ENCODE data around the gene IGF2.

Gene IGF2, protein sequence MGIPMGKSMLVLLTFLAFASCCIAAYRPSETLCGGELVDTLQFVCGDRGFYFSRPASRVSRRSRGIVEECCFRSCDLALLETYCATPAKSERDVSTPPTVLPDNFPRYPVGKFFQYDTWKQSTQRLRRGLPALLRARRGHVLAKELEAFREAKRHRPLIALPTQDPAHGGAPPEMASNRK

DNA sequence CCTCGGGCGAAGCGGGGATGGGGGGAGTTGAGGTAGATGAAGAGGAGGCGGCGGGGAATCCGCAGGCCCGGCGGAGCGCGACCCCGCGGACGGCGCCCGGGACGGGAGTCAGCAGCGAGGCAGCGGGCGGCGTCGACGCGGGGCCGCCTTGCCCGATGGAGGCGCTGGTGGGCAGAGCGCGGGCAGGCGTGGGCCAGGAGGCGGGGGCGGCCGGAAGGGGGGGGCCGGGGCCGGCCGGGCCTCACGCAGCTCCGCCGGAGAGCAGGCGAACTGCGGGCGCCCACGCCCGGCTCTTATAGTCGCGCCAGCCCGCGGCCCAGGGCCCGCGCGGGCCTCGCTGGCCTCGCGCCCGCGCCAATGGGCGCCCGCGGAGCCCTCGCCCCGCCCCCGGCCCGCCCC, at the start of gene IGF2:
Gene IGF2, minus strand, starts transcription at position 267 of the 399 bp plus-strand sequence. CDS start 3,866 bp downstream, outside the sequence.
- Histone ChIP-seq H3K27ac (no peak within 1 kb of the TSS), H3K36me3 (replicated peaks) (no peaks in the 10 kb centered on the region), H3K4me3 (ENCODE audit: low read depth, low read length) (peak within 1 kb of the TSS; percentile 22), H3K27me3 (replicated peaks) (peaks cover 40% of the 10 kb centered on the region)
- TF ChIP-seq, protein P1, sequence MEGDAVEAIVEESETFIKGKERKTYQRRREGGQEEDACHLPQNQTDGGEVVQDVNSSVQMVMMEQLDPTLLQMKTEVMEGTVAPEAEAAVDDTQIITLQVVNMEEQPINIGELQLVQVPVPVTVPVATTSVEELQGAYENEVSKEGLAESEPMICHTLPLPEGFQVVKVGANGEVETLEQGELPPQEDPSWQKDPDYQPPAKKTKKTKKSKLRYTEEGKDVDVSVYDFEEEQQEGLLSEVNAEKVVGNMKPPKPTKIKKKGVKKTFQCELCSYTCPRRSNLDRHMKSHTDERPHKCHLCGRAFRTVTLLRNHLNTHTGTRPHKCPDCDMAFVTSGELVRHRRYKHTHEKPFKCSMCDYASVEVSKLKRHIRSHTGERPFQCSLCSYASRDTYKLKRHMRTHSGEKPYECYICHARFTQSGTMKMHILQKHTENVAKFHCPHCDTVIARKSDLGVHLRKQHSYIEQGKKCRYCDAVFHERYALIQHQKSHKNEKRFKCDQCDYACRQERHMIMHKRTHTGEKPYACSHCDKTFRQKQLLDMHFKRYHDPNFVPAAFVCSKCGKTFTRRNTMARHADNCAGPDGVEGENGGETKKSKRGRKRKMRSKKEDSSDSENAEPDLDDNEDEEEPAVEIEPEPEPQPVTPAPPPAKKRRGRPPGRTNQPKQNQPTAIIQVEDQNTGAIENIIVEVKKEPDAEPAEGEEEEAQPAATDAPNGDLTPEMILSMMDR (IDR thresholded peaks at IDR 0.05; ENCODE audit: low read depth, low read length, missing control alignments): no peak
- no peak for DNase-seq
- in situ Hi-C loops (cut with HindIII; ENCODE audit: low pct_ligation_motif_present, low sequenced_read_pairs): no loop called here

DNA sequence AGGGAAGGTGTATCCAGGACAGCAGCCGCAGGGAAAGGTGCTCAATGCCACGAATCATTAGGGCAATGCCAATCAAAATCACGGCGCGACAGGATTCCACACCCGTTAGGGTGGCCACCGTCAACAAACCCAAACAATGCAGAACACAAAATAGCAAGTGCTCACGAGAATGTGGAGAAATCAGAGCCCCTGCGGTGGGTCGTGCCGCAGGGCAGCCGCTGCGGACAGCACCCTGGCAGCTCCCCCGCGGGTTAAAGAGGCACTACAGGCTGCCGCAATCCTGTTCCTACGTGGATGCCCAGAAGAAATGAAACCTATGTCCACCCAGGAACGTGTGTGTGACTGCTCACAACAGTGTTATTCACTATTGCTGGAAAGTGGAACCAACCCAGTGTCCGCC, 49.6 kb upstream of the IGF2 start:
- TF ChIP-seq, protein P1 (IDR thresholded peaks at IDR 0.05; ENCODE audit: low read depth, low read length, missing control alignments): no peak
- no peak overlapping the region for H3K27ac ChIP-seq
- no peaks in the 10 kb centered on the region for H3K36me3 ChIP-seq (replicated peaks)
- H3K27me3 ChIP-seq (replicated peaks): peaks cover 14% of the 10 kb centered on the region
- DNase-seq: no peak
- in situ Hi-C loops (cut with HindIII; ENCODE audit: low pct_ligation_motif_present, low sequenced_read_pairs): no loop called here
- no peak overlapping the region for H3K4me3 ChIP-seq (ENCODE audit: low read depth, low read length)

DNA sequence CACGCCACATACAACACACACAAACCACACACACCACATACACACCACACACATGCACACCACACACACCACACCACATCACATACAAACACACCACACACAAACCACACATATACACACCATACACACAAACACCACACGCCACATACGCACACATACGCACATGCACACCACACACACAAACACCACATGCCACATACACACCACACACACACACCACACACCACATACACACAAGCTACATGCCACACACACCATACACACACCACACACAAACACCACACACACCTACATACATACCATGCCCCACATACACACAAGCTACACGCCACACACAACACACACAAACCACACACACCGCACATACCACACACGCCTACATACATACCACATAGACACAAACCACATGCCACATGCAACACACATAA, 48.1 kb upstream of the IGF2 start:
- Histone ChIP-seq H3K4me3 (ENCODE audit: low read depth, low read length) (no peak overlapping the region), H3K27ac (no peak overlapping the region), H3K36me3 (replicated peaks) (no peaks in the 10 kb centered on the region), H3K27me3 (replicated peaks) (peaks cover 14% of the 10 kb centered on the region)
- TF ChIP-seq, protein P1 (IDR thresholded peaks at IDR 0.05; ENCODE audit: low read depth, low read length, missing control alignments): no peak
- DNase-seq: no peak
- in situ Hi-C loops (cut with HindIII; ENCODE audit: low pct_ligation_motif_present, low sequenced_read_pairs): no loop called here

DNA sequence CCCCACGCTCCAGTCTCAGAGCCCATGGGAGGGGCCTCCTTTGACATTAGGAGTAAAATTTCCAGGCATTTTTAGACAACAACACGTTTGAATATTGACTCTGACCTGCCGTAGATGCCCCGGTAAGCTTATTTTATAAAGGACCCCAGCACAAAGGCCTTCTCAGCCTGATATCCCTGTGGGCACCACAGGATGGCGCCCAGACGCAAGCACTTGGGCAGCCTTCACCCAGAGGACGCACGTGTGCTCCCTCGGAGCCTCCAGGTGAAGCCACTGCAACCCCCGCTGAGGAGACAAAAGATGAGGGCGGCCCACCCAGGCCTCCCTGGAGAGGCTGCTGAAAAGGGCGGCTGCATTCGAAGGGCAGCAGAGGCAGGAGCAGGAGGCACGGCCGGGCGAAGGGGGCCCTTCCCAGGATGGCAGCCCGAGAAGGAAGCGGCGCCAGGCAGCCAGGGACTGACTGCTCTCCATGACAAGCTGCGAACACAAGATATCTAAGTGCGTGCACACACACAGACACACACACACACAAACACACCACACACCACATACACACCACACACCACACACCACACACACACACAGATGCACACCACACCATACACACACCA, 47.6 kb upstream of the IGF2 start:
- no peaks in the 10 kb centered on the region for H3K36me3 ChIP-seq (replicated peaks)
- peaks cover 14% of the 10 kb centered on the region for H3K27me3 ChIP-seq (replicated peaks)
- DNase-seq: peak; percentile 18
- in situ Hi-C loops (cut with HindIII; ENCODE audit: low pct_ligation_motif_present, low sequenced_read_pairs): no loop called here
- TF ChIP-seq, protein P1 (IDR thresholded peaks at IDR 0.05; ENCODE audit: low read depth, low read length, missing control alignments): peak; percentile 64
- no peak overlapping the region for H3K27ac ChIP-seq
- H3K4me3 ChIP-seq (ENCODE audit: low read depth, low read length): no peak overlapping the region

DNA sequence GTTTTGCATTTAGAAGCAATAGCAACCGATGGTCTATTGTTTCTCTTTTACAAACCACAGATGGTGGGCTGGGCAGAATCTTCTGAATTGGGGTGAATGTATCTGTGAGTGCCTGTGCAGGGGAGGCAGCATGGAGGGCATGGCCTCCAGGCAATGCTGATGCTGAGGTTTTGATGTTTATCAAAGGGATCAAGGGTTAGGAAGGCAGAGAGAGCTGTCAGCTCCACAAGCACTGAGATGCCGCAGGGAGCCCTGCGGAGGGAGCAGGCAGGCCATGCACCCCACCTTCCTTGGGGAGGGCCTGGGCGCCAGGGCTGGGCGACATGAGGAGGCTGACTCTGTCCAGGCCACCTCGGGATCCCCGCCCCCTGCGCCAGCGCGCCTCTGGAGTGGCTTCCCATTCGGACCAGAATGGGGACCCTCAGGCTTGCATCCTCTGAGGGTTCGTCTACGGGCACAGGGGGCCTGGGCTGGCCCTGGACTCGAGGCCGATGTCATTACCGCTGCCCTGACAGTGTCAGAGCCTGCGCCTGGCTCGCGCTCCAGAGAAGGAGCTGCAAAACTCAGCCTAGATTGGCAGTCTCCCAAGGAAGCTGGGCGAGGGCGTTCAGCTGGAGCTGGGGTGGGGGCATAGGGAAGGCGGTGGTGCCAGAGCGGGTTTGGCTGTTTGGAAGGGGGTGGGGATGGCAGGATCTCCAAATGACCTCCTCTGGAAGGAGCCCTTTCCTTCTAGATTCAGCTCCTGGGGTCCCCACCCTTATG, 46.3 kb upstream of the IGF2 start:
- Histone ChIP-seq H3K4me3 (ENCODE audit: low read depth, low read length) (no peak overlapping the region), H3K27me3 (replicated peaks) (peaks cover 5% of the 10 kb centered on the region), H3K36me3 (replicated peaks) (no peaks in the 10 kb centered on the region), H3K27ac (no peak overlapping the region)
- TF ChIP-seq, protein P1 (IDR thresholded peaks at IDR 0.05; ENCODE audit: low read depth, low read length, missing control alignments): no peak
- no peak for DNase-seq
- in situ Hi-C loops (cut with HindIII; ENCODE audit: low pct_ligation_motif_present, low sequenced_read_pairs): no loop called here
